GM23338 (cell line): ENCODE results near the gene SLC25A42. TPM values are rescaled to one million over a fixed set of nuclear protein-coding genes. Genes with fewer than 3 reads are reported as not detected.

ENCODE experiments used
- ATAC-seq: fragments of 200-7000 bp; cut with Tn5 transposase; 3 replicates; pipeline ENCODE4 v1.9.1; 2020
- DNase-seq: peaks from one replicate; pipeline ENCODE4 v3.0.0-alpha.2; 2015; ENCODE audit warnings: low spot score
- H2AFZ ChIP-seq: fragments of 200-600 bp; sonication (generic); 2 replicates; pipeline ENCODE4 v1.8.0; 2016; ENCODE audit warnings: antibody characterized with exemption, mild to moderate bottlenecking, moderate library complexity
- H3F3A ChIP-seq: fragments of 200-600 bp; sonication (generic); replicated peaks from 2 replicates; pipeline ENCODE4 v1.8.0; 2017; ENCODE audit warnings: antibody characterized with exemption, mixed run types, low read depth
- H3K27ac ChIP-seq: fragments of 200-600 bp; sonication (generic); 2 replicates; pipeline ENCODE4 v1.6.1; 2016; ENCODE audit warnings: low read depth
- H3K27me3 ChIP-seq: fragments of 200-600 bp; sonication (generic); 2 replicates; pipeline ENCODE4 v1.8.0; 2016; ENCODE audit warnings: mild to moderate bottlenecking, mixed run types, moderate library complexity; ENCODE audit not compliant: insufficient read depth
- H3K36me3 ChIP-seq: fragments of 200-600 bp; sonication (generic); 2 replicates; pipeline ENCODE4 v1.8.0; 2016; ENCODE audit warnings: mild to moderate bottlenecking; ENCODE audit not compliant: insufficient read depth
- H3K4me1 ChIP-seq: fragments of 200-600 bp; sonication (generic); 2 replicates; pipeline ENCODE4 v1.8.0; 2016; ENCODE audit warnings: mild to moderate bottlenecking, moderate library complexity; ENCODE audit not compliant: insufficient read depth
- H3K4me2 ChIP-seq: fragments of 200-600 bp; sonication (generic); 2 replicates; pipeline ENCODE4 v1.7.1; 2017; ENCODE audit warnings: mixed run types
- H3K4me3 ChIP-seq: fragments of 200-600 bp; sonication (generic); 2 replicates; pipeline ENCODE4 v1.6.1; 2016; ENCODE audit warnings: mixed run types
- H3K79me2 ChIP-seq: fragments of 200-600 bp; sonication (generic); replicated peaks from 2 replicates; pipeline ENCODE4 v1.8.0; 2017; ENCODE audit warnings: mild to moderate bottlenecking; ENCODE audit not compliant: insufficient read depth
- H3K9me2 ChIP-seq: fragments of 200-600 bp; sonication (generic); 2 replicates; pipeline ENCODE4 v1.8.0; 2017; ENCODE audit not compliant: insufficient read depth
- H4K20me1 ChIP-seq: fragments of 200-600 bp; sonication (generic); replicated peaks from 2 replicates; pipeline ENCODE4 v1.8.0; 2017; ENCODE audit warnings: mild to moderate bottlenecking; ENCODE audit not compliant: insufficient read depth
- H3K27ac Mint-ChIP-seq: 2 replicates; pipeline ENCODE4 v1.8.0; 2020; ENCODE audit warnings: inconsistent platforms, mild to moderate bottlenecking, moderate library complexity, mixed read lengths
- H3K27me3 Mint-ChIP-seq: 3 replicates; pipeline ENCODE4 v1.8.0; 2022; ENCODE audit warnings: low read depth, mild to moderate bottlenecking, moderate library complexity, mixed read lengths, inconsistent platforms; ENCODE audit not compliant: insufficient read depth, poor library complexity
- H3K36me3 Mint-ChIP-seq: 3 replicates; pipeline ENCODE4 v1.8.0; 2021; ENCODE audit warnings: low read depth, mild to moderate bottlenecking, inconsistent platforms, moderate library complexity, mixed read lengths
- H3K4me1 Mint-ChIP-seq: 3 replicates; pipeline ENCODE4 v1.8.0; 2020; ENCODE audit warnings: mild to moderate bottlenecking, inconsistent platforms, mixed read lengths
- H3K4me3 Mint-ChIP-seq: 3 replicates; pipeline ENCODE4 v1.8.0; 2021; ENCODE audit warnings: moderate library complexity, mild to moderate bottlenecking, inconsistent platforms, mixed read lengths
- H3K9me3 Mint-ChIP-seq: 3 replicates; pipeline ENCODE4 v1.8.0; 2020; ENCODE audit warnings: moderate library complexity, mild to moderate bottlenecking, inconsistent platforms, mixed read lengths
- CREB1 ChIP-seq: fragments of 250-450 bp; sonication (Bioruptor Pico); IDR thresholded peaks from 2 replicates; pipeline ENCODE4 v1.5.0; 2020; ENCODE audit warnings: low read depth, mild to moderate bottlenecking, moderate library complexity
- CTCF ChIP-seq, 2 experiments: fragments of 200-600 bp in 1 of 2; sonication (generic) in 1 of 2; conservative IDR thresholded peaks; 2 replicates each; pipeline versions ENCODE4 v1.5.1 to v1.6.1; 2016 to 2017; ENCODE audit warnings: antibody characterized with exemption in 2 of 2, low read depth in 2 of 2, mild to moderate bottlenecking in 2 of 2, moderate library complexity in 1 of 2
- EZH2 ChIP-seq: fragments of 200-600 bp; sonication (generic); IDR thresholded peaks from one replicate; pipeline ENCODE4 v1.8.0; 2017; ENCODE audit warnings: antibody characterized with exemption, mild to moderate bottlenecking, low read depth; ENCODE audit not compliant: unreplicated experiment
- EZH2phosphoT487 ChIP-seq: fragments of 200-600 bp; sonication (generic); IDR thresholded peaks from one replicate; pipeline ENCODE4 v1.8.1; 2018; ENCODE audit warnings: antibody characterized with exemption; ENCODE audit not compliant: unreplicated experiment
- JUNB ChIP-seq: IDR thresholded peaks from one replicate; pipeline ENCODE4 v1.6.1; 2016; ENCODE audit warnings: antibody characterized with exemption; ENCODE audit not compliant: unreplicated experiment
- NANOG ChIP-seq: IDR thresholded peaks from 2 replicates; pipeline ENCODE4 v1.6.1; 2016; ENCODE audit warnings: antibody characterized with exemption, borderline replicate concordance
- REST ChIP-seq: IDR thresholded peaks from one replicate; pipeline ENCODE4 v1.6.1; 2018; ENCODE audit warnings: antibody characterized with exemption; ENCODE audit not compliant: unreplicated experiment
- ZNF114 ChIP-seq: fragments of 250-450 bp; sonication (Bioruptor Pico); IDR thresholded peaks from 2 replicates; pipeline ENCODE4 v1.5.0; 2020; ENCODE audit warnings: mild to moderate bottlenecking, moderate library complexity
- ZNF331 ChIP-seq: fragments of 250-450 bp; sonication (Bioruptor Pico); IDR thresholded peaks from 2 replicates; pipeline ENCODE4 v1.5.0; 2020; ENCODE audit warnings: low read depth, mild to moderate bottlenecking, moderate library complexity
- polyA plus RNA-seq: library from polyadenylated mRNA; unstranded; fragments of >200 nt; fragmentation: Nextera tagmentation; extraction: Ambion mirVana; gene quantifications from 2 replicates; pipeline ENCODE4 v1.2.1, GENCODE V29; 2016
- total RNA-seq: library from RNA; depleted of rRNA; stranded (reverse); fragments of >200 nt; shearing (Covaris generic); gene quantifications from 2 replicates; pipeline ENCODE4 v1.2.3, GENCODE V29; 2014
- TF ChIP-seq, protein P1 (sequence below): IDR thresholded peaks from 2 replicates; pipeline ENCODE4 v1.6.1; 2016; ENCODE audit warnings: antibody characterized with exemption

Gene SLC25A42
- total and polyA plus RNA-seq, 2 experiments from 2014 or later: 7.3 to 7.6 TPM

GRCh38 chr19:19157808-19158207, 94.0 kb downstream of the SLC25A42 start (continued):
- TF ChIP-seq REST (no peak), EZH2 (no peak), CREB1 (CRISPR knock-in tag) (no peak), CTCF (conservative IDR thresholded peaks at IDR 0.05; ENCODE audit: low read depth in 2 of 2) (no peak), ZNF114 (CRISPR knock-in tag) (no peak), EZH2phosphoT487 (no peak)

- Mint-ChIP-seq H3K27ac (no peak overlapping the region), H3K27me3 (peaks cover 8% of the 10 kb centered on the region), H3K36me3 (peaks cover 22% of the 10 kb centered on the region), H3K9me3 (peaks cover 3% of the 10 kb centered on the region), H3K4me1 (peaks cover 19% of the 10 kb centered on the region), H3K4me3 (no peak overlapping the region; the same call in 2 of the 3 replicates)
- ATAC-seq (no peak), DNase-seq (no peak)
- Histone ChIP-seq H3K79me2 (no peaks in the 10 kb centered on the region), H3K4me2 (no peak overlapping the region), H3K27me3 (no peaks in the 10 kb centered on the region), H3K4me1 (peaks cover 16% of the 10 kb centered on the region), H3K4me3 (no peak overlapping the region), H4K20me1 (no peaks in the 10 kb centered on the region), H2AFZ (no peak overlapping the region), H3K27ac (peak overlapping the region; percentile 93; the same call in 1 of the 2 replicates), H3F3A (0 out of 2 replicates have a peak, but pooled peaks cover 4% of the 10 kb centered on the region), H3K36me3 (no peaks in the 10 kb centered on the region), H3K9me2 (no peaks in the 10 kb centered on the region)
- TF ChIP-seq JUNB (no peak), ZNF331 (CRISPR knock-in tag) (no peak), NANOG (no peak), EZH2phosphoT487 (no peak), CREB1 (CRISPR knock-in tag) (no peak)
- TF ChIP-seq, protein P1, sequence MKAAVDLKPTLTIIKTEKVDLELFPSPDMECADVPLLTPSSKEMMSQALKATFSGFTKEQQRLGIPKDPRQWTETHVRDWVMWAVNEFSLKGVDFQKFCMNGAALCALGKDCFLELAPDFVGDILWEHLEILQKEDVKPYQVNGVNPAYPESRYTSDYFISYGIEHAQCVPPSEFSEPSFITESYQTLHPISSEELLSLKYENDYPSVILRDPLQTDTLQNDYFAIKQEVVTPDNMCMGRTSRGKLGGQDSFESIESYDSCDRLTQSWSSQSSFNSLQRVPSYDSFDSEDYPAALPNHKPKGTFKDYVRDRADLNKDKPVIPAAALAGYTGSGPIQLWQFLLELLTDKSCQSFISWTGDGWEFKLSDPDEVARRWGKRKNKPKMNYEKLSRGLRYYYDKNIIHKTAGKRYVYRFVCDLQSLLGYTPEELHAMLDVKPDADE: no peak
These were observed 95.7 kb downstream of the SLC25A42 start for GRCh38 chr19:19159534-19159933.
